Measurements from ENCODE around the gene NCKAP5. TPM values are rescaled to one million over a fixed set of nuclear protein-coding genes. Genes with fewer than 3 reads are reported as not detected.

The NCKAP5 gene
- polyA plus RNA-seq, 1 experiment, result 16.6 TPM

DNA sequence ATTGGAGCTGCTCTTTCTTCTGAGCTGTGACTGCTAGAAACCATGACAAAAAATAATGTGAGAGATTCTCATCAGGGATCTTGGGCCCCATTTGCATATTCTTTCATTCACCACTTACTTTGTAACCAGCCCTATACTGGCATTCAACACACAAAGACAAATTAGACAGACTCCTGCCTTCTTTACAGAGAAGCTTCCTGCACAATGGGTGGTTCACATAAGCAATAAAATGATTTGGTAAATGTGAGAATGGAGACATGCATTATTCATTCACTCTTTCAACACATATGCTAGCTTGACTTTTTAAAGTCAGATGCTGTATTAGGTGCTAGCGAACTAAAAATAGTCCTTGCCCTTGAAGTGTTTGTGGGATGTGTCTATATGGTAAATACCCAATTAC is 174.4 kb downstream of the NCKAP5 start:
- TF ChIP-seq, protein P1, sequence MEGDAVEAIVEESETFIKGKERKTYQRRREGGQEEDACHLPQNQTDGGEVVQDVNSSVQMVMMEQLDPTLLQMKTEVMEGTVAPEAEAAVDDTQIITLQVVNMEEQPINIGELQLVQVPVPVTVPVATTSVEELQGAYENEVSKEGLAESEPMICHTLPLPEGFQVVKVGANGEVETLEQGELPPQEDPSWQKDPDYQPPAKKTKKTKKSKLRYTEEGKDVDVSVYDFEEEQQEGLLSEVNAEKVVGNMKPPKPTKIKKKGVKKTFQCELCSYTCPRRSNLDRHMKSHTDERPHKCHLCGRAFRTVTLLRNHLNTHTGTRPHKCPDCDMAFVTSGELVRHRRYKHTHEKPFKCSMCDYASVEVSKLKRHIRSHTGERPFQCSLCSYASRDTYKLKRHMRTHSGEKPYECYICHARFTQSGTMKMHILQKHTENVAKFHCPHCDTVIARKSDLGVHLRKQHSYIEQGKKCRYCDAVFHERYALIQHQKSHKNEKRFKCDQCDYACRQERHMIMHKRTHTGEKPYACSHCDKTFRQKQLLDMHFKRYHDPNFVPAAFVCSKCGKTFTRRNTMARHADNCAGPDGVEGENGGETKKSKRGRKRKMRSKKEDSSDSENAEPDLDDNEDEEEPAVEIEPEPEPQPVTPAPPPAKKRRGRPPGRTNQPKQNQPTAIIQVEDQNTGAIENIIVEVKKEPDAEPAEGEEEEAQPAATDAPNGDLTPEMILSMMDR (IDR thresholded peaks at IDR 0.05; ENCODE audit: low read depth, low read length), result no peak
- no peaks in the 10 kb centered on the region for H3K27me3 ChIP-seq (ENCODE audit: control insufficient read depth, insufficient read depth, low read length)
- no peak for DNase-seq (ENCODE audit: low read depth, low spot score)
- no peak overlapping the region for H3K4me3 ChIP-seq (ENCODE audit: low read depth, low read length)
- POLR2A ChIA-PET, result no interaction called here
- CTCF ChIA-PET, result no interaction called here
- no peak overlapping the region for H3K27ac ChIP-seq (ENCODE audit: low read depth, low read length)
- peaks cover 2% of the 10 kb centered on the region for H3K9me3 ChIP-seq (ENCODE audit: control insufficient read depth, insufficient read depth, low read length)

- POLR2A ChIA-PET, result no interaction called here
- TF ChIP-seq, protein P1 (IDR thresholded peaks at IDR 0.05; ENCODE audit: low read depth, low read length), result no peak
- Histone ChIP-seq H3K27me3 (ENCODE audit: control insufficient read depth, insufficient read depth, low read length) (no peaks in the 10 kb centered on the region), H3K9me3 (ENCODE audit: control insufficient read depth, insufficient read depth, low read length) (peaks cover 6% of the 10 kb centered on the region), H3K27ac (ENCODE audit: low read depth, low read length) (no peak overlapping the region), H3K4me3 (ENCODE audit: low read depth, low read length) (no peak overlapping the region)
- CTCF ChIA-PET, result no interaction called here
- no peak for DNase-seq (ENCODE audit: low read depth, low spot score)
Measured at GRCh38 chr2:133390156-133390555, 178.1 kb downstream of the NCKAP5 start.

DNA sequence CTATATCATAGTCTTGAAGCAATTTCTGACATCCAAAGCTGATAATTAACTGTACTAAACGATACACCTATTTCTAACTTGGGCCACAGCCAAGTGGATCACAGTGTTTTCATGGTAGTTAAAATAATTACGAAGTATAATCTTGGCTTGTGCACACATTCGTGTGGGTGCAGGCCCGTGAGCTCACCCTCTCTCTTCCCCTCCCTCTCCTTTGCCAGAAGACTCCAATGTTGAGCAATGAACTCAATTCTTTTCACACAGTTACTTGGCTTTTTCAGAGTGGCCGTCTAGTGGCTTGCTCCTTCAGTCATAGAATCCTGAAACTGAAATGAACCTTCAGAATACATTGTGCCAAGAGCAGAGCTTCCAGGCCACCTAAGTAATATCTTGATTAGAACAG is 178.7 kb downstream of the NCKAP5 start:
- H3K4me3 ChIP-seq (ENCODE audit: low read depth, low read length), result no peak overlapping the region
- no peaks in the 10 kb centered on the region for H3K27me3 ChIP-seq (ENCODE audit: control insufficient read depth, insufficient read depth, low read length)
- ChIA-PET POLR2A (no interaction called here), CTCF (no interaction called here)
- TF ChIP-seq, protein P1 (IDR thresholded peaks at IDR 0.05; ENCODE audit: low read depth, low read length), result no peak
- no peak overlapping the region for H3K27ac ChIP-seq (ENCODE audit: low read depth, low read length)
- no peak for DNase-seq (ENCODE audit: low read depth, low spot score)
- H3K9me3 ChIP-seq (ENCODE audit: control insufficient read depth, insufficient read depth, low read length), result peaks cover 6% of the 10 kb centered on the region

DNA sequence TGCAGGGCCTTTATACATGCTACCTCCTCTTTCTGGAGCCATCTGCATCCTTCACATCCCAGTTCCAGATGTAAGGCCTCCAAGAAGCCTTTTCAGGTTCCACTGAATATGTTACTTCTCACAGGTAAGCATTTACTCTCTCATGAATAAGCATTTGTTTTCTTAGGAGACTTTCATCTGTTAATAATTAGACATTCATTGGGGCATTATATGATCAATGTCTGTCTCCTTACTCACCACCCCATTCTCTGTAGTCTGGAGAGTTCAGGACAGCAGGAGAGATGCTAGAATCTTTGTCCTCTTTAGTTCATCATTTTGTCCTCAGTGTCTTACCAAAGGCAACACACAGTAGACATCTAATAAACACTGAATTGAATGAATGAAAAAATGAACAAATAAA is 185.7 kb downstream of the NCKAP5 start:
- CTCF ChIA-PET, result no interaction called here
- TF ChIP-seq, protein P1 (IDR thresholded peaks at IDR 0.05; ENCODE audit: low read depth, low read length), result no peak

DNA sequence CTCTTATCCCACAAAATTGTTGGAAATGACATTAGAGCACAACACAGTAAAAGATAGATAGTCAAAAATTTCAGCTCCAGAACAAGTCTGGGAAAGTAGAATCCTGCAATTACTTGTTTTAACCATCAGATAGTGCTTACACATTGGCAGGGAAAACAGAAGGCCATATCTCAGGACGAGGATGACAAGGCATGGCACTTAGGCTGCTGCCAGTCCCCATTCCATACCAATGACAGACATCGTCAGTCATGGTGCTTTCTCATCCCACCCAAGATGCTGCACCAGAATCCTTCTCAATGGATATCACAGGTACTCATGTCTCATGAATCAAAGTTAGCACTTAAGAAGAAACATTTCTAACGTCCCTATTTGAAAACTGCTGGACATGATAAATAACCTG is 187.3 kb downstream of the NCKAP5 start:
- no peak overlapping the region for H3K4me3 ChIP-seq (ENCODE audit: low read depth, low read length)
- ChIA-PET CTCF (no interaction called here), POLR2A (no interaction called here)

More for the DNA sequence above, 185.7 kb downstream of the NCKAP5 start:
- POLR2A ChIA-PET, result no interaction called here
- H3K27me3 ChIP-seq (ENCODE audit: control insufficient read depth, insufficient read depth, low read length), result no peaks in the 10 kb centered on the region
- DNase-seq (ENCODE audit: low read depth, low spot score), result no peak
- H3K4me3 ChIP-seq (ENCODE audit: low read depth, low read length), result no peak overlapping the region
- H3K27ac ChIP-seq (ENCODE audit: low read depth, low read length), result no peak overlapping the region
- no peaks in the 10 kb centered on the region for H3K9me3 ChIP-seq (ENCODE audit: control insufficient read depth, insufficient read depth, low read length)

More for the DNA sequence above, 187.3 kb downstream of the NCKAP5 start:
- TF ChIP-seq, protein P1 (IDR thresholded peaks at IDR 0.05; ENCODE audit: low read depth, low read length), result no peak
- no peaks in the 10 kb centered on the region for H3K27me3 ChIP-seq (ENCODE audit: control insufficient read depth, insufficient read depth, low read length)
- no peak overlapping the region for H3K27ac ChIP-seq (ENCODE audit: low read depth, low read length)
- no peaks in the 10 kb centered on the region for H3K9me3 ChIP-seq (ENCODE audit: control insufficient read depth, insufficient read depth, low read length)
- no peak for DNase-seq (ENCODE audit: low read depth, low spot score)

All from AG04450 (cell line).